H1 (cell line): ENCODE results near the gene SNX27.
"Not testable (repeated sequence)": the region's sequence is repeated elsewhere in the genome, so short reads cannot be mapped to it uniquely, and the experiment has no call there.

Source experiments
- ATF3 ChIP-seq: IDR thresholded peaks from 2 replicates; pipeline ENCODE4 v1.6.1; 2011; ENCODE audit warnings: low read depth, mild to moderate bottlenecking, low read length; ENCODE audit not compliant: insufficient read depth
- CHD2 ChIP-seq: IDR thresholded peaks from 2 replicates; pipeline ENCODE4 v1.6.1; 2012; ENCODE audit warnings: low read length, improper control_type of control experiment
- CTCF ChIP-seq, 3 experiments: IDR thresholded peaks; 1 replicate in 2 of 3; 2 replicates in 1 of 3; pipeline versions ENCODE4 v1.5.1 to v1.6.1; 2011; ENCODE audit warnings: low read length in 3 of 3, mild to moderate bottlenecking in 3 of 3, inconsistent platforms in 2 of 3, low read depth in 1 of 3, moderate library complexity in 1 of 3; ENCODE audit not compliant: insufficient read depth in 1 of 3; ENCODE audit errors: control extremely low read depth in 1 of 3
- EZH2 ChIP-seq: fragments of 200-600 bp; sonication (generic); IDR thresholded peaks from 2 replicates; pipeline ENCODE4 v1.7.1; 2012; ENCODE audit warnings: low read depth, mild to moderate bottlenecking, moderate library complexity, low read length, inconsistent platforms; ENCODE audit not compliant: severe bottlenecking
- HDAC6 ChIP-seq: IDR thresholded peaks from one replicate; pipeline ENCODE4 v1.7.1; 2012; ENCODE audit warnings: low read depth, mild to moderate bottlenecking, inconsistent platforms, low read length, moderate library complexity
- MAFK ChIP-seq: IDR thresholded peaks from 2 replicates; pipeline ENCODE4 v1.6.1; 2012; ENCODE audit warnings: low read depth, mild to moderate bottlenecking, improper control_type of control experiment, low read length
- POLR2A ChIP-seq, 2 experiments: IDR thresholded peaks; 1 replicate in 1 of 2; 2 replicates in 1 of 2; pipeline ENCODE4 v1.6.1; 2011; ENCODE audit warnings: low read depth in 2 of 2, low read length in 2 of 2, mild to moderate bottlenecking in 2 of 2; ENCODE audit errors: control extremely low read depth in 1 of 2
- POLR2AphosphoS5 ChIP-seq: IDR thresholded peaks from 2 replicates; pipeline ENCODE4 v1.6.1; 2011; ENCODE audit warnings: low read depth, low read length
- RAD21 ChIP-seq, 2 experiments: IDR thresholded peaks in 1 of 2; conservative IDR thresholded peaks in 1 of 2; 2 replicates each; pipeline ENCODE4 v1.6.1; 2011; ENCODE audit warnings: low read depth in 2 of 2, low read length in 2 of 2, improper control_type of control experiment in 1 of 2, inconsistent platforms in 1 of 2, mild to moderate bottlenecking in 1 of 2, moderate library complexity in 1 of 2
- RBBP5 ChIP-seq: IDR thresholded peaks from 2 replicates; pipeline ENCODE4 v1.7.1; 2012; ENCODE audit warnings: low read depth, mild to moderate bottlenecking, inconsistent platforms, low read length, moderate library complexity, borderline replicate concordance
- TCF12 ChIP-seq: IDR thresholded peaks from 2 replicates; pipeline ENCODE4 v1.6.1; 2011; ENCODE audit warnings: low read depth, mild to moderate bottlenecking, low read length
- USF2 ChIP-seq: IDR thresholded peaks from 2 replicates; pipeline ENCODE4 v1.6.1; 2011; ENCODE audit warnings: low read length, improper control_type of control experiment
- YY1 ChIP-seq: IDR thresholded peaks from 2 replicates; pipeline ENCODE4 v1.6.1; 2011; ENCODE audit warnings: low read depth, mild to moderate bottlenecking, low read length
- ZNF274 ChIP-seq: IDR thresholded peaks from 2 replicates; pipeline ENCODE4 v1.7.0; 2012; ENCODE audit warnings: low read length, borderline replicate concordance; ENCODE audit errors: extremely low read depth

- TF ChIP-seq CTCF (IDR thresholded peaks at IDR 0.05; ENCODE audit: control extremely low read depth in 1 of 3, insufficient read depth in 1 of 3, low read depth in 1 of 3, low read length in 3 of 3); POLR2AphosphoS5; EZH2; POLR2A (IDR thresholded peaks at IDR 0.05; ENCODE audit: control extremely low read depth in 1 of 2, low read depth in 2 of 2, low read length in 2 of 2); YY1; CHD2; ATF3; MAFK; RBBP5; TCF12; ZNF274; USF2; RAD21 (IDR thresholded peaks at IDR 0.05 in 1 of 2, conservative IDR thresholded peaks at IDR 0.05 in 1 of 2; ENCODE audit: low read depth in 2 of 2, low read length in 2 of 2); HDAC6: not testable (repeated sequence)
Measured at GRCh38 chr1:151670036-151670675, 58.3 kb downstream of the SNX27 start.
